Psoas muscle (tissue), 8 donors: Measurements from ENCODE around the gene UBTF. TPM values are rescaled to one million over a fixed set of nuclear protein-coding genes. Genes with fewer than 3 reads are reported as not detected.

ENCODE experiments used
- ATAC-seq, 4 donors: fragments of 200-7000 bp; cut with Tn5 transposase; one replicate each; pipeline ENCODE4 v1.9.1; 2020; ENCODE audit warnings: moderate library complexity in 3 of 4, mild to moderate bottlenecking in 2 of 4
- DNase-seq, 2 donors: peaks; one replicate each; pipeline ENCODE4 v3.0.0-alpha.2; 2020
- H3K27ac ChIP-seq: fragments of 200-600 bp; one replicate; pipeline ENCODE4 v1.8.0; 2022
- H3K27me3 ChIP-seq, 3 donors: fragments of 200-600 bp in 1 of 3; one replicate each; pipeline versions ENCODE4 v1.6.1 to v1.8.0; 2013 to 2022; ENCODE audit warnings: low read length in 2 of 3, mild to moderate bottlenecking in 2 of 3, moderate library complexity in 1 of 3; ENCODE audit not compliant: insufficient read depth in 3 of 3
- H3K36me3 ChIP-seq, 2 donors: fragments of 200-600 bp in 1 of 2; one replicate each; pipeline versions ENCODE4 v1.6.1 to v1.8.0; 2013 to 2022; ENCODE audit warnings: low read depth in 1 of 2, mild to moderate bottlenecking in 1 of 2, moderate library complexity in 1 of 2; ENCODE audit not compliant: insufficient read depth in 1 of 2
- H3K4me1 ChIP-seq: fragments of 200-600 bp; one replicate; pipeline ENCODE4 v1.8.0; 2022
- H3K4me3 ChIP-seq: fragments of 200-600 bp; one replicate; pipeline ENCODE4 v1.8.0; 2022; ENCODE audit warnings: mild to moderate bottlenecking
- H3K9me3 ChIP-seq: fragments of 200-600 bp; one replicate; pipeline ENCODE4 v1.8.0; 2022
- WGBS, 3 donors: extraction: QIAGEN DNeasy Blood & Tissue Kit; methylation state at CpG; one replicate each; pipeline versions ENCODE4 v1.1.6 to v1.1.7; 2013; 5-methylcytosine and 5-hydroxymethylcytosine counted together
- intact Hi-C, 2 donors: fragments of 100-400 bp; cut with DNase I; formaldehyde crosslinking; loops; one replicate each; pipeline versions ENCODE4 v1.11.0 to v1.14.2; 2022
- polyA plus RNA-seq, 3 donors: library from polyadenylated mRNA; stranded (reverse); fragments of 200-250 nt; gene quantifications; one replicate each; pipeline ENCODE4 v1.2.3, GENCODE V29; 2013
- total RNA-seq, 4 donors: library from RNA; stranded (reverse); fragmentation: NEBNext Ultra II Directional in 2 of 4; extraction: Animal tissue kit (Norgen Biotek cat#: 25700) in 2 of 4; gene quantifications; one replicate each; pipeline versions ENCODE4 v1.2.1 to v1.2.4, GENCODE V29; 2021 to 2023
- TF ChIP-seq, protein P1 (sequence below): fragments of 200-600 bp; IDR thresholded peaks from one replicate; pipeline ENCODE4 v1.8.0; 2022; ENCODE audit warnings: antibody characterized with exemption
- donor health status: healthy with polysubstance abuse.
- donor health status: DM: no; HTN: no; CAD: no; lungs with moderate emphysema.
- donor health status: Bipolar disorder and iron deficiency.
- donor health status: healthy.
- donor health status: DM: yes; HTN: yes; CAD: no.
- donor health status: DM: no; HTN: no; CAD: no.
- donor health status: DM: no; HTN: no; CAD: no.
- donor health status: DM: yes; HTN: yes; CAD: no.

UBTF gene
- total and polyA plus RNA-seq, 7 donors = 36.0 to 67.5 (median 47.6) TPM

GRCh38 chr17:44266402-44267164, 47.1 kb upstream of the UBTF start:
- Histone ChIP-seq H3K27ac (no peak overlapping the region), H3K27me3 (peaks cover 0 to 2% (median 0%) of the 10 kb centered on the region in 3 donors), H3K36me3 (no peaks in the 10 kb centered on the region), H3K4me3 (no peak overlapping the region), H3K9me3 (no peaks in the 10 kb centered on the region), H3K4me1 (no peaks in the 10 kb centered on the region)
- TF ChIP-seq, protein P1, sequence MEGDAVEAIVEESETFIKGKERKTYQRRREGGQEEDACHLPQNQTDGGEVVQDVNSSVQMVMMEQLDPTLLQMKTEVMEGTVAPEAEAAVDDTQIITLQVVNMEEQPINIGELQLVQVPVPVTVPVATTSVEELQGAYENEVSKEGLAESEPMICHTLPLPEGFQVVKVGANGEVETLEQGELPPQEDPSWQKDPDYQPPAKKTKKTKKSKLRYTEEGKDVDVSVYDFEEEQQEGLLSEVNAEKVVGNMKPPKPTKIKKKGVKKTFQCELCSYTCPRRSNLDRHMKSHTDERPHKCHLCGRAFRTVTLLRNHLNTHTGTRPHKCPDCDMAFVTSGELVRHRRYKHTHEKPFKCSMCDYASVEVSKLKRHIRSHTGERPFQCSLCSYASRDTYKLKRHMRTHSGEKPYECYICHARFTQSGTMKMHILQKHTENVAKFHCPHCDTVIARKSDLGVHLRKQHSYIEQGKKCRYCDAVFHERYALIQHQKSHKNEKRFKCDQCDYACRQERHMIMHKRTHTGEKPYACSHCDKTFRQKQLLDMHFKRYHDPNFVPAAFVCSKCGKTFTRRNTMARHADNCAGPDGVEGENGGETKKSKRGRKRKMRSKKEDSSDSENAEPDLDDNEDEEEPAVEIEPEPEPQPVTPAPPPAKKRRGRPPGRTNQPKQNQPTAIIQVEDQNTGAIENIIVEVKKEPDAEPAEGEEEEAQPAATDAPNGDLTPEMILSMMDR = no peak
- ATAC-seq (peak in 2 of 4 donors; percentile 38 to 56), DNase-seq (no peak)
- WGBS, 3 donors = 51 to 61% (median 57%) methylated on average over 9 of the region's 9 CpGs
- intact Hi-C loops = no loop called here

DNA sequence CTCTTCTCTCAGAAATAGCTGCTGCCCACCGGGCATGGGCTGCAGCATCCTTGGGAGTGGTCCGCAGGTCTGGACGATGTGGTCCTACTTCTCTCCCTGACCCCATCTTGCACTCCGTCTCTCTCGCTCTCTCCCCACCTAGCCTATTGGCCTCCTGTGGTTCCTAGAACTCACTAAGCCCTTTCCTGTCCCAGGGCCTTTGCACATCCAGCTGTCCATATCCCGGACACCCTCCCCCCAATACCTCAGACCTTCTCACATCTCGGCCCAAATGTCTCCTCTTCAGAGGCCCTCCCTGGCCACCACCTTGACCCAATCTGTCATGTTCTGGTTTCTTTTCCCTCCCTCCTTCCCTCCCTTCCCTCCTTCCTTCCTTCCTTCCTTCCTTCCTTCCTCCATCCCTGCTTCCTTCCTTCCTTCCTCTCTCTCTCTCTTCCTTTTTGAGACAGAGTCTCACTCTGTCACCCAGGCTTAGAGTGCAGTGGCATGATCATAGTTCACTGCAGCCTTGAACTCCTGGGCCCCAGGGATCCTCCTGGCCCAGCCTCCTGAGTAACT, 43.9 kb upstream of the UBTF start:
- Histone ChIP-seq H3K4me1 (no peaks in the 10 kb centered on the region), H3K9me3 (no peaks in the 10 kb centered on the region), H3K27me3 (peaks cover 0 to 2% (median 0%) of the 10 kb centered on the region in 3 donors), H3K4me3 (no peak overlapping the region), H3K27ac (no peak overlapping the region), H3K36me3 (no peaks in the 10 kb centered on the region)
- ATAC-seq (no peak), DNase-seq (no peak)
- TF ChIP-seq, protein P1 = no peak
- intact Hi-C loops = no loop called here
- WGBS, 3 donors = 88 to 93% (median 88%) methylated on average over 7 of the region's 7 CpGs

- 70 to 78% (median 74%) methylated on average over 11 of the region's 11 CpGs for WGBS, 3 donors
- ATAC-seq (no peak), DNase-seq (no peak)
- Histone ChIP-seq H3K36me3 (no peaks in the 10 kb centered on the region), H3K27me3 (peaks cover 0 to 2% (median 0%) of the 10 kb centered on the region in 3 donors), H3K4me1 (no peaks in the 10 kb centered on the region), H3K4me3 (no peak overlapping the region), H3K9me3 (no peaks in the 10 kb centered on the region), H3K27ac (no peak overlapping the region)
- TF ChIP-seq, protein P1 = no peak
- intact Hi-C loops = no loop called here
Observed at GRCh38 chr17:44262654-44263225, 43.3 kb upstream of the UBTF start.

DNA sequence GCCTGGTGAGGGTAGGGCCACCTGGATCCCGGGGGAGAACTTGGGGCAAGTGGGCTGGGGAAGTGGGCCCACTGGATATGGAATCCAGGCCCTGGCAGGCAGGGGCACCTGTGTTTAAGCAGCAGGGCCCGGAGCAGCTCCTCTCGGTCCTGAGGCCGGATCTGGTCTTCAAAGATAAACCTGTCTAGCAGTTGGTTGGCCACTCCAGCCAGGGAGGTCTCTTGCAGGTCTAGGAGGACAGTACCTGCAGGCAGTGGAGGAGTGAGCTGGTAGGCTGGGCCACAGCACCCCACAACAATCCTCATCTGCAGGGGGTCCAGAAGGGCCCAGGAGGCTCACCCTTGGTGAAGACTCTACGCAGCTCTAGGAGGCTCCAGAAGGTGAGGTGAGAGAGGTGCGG, 40.8 kb upstream of the UBTF start:
- intact Hi-C loops = no loop called here
- TF ChIP-seq, protein P1 = no peak
- Histone ChIP-seq H3K4me3 (no peak overlapping the region), H3K27ac (no peak overlapping the region), H3K36me3 (no peaks in the 10 kb centered on the region), H3K9me3 (no peaks in the 10 kb centered on the region), H3K27me3 (peaks cover 0 to 2% (median 0%) of the 10 kb centered on the region in 3 donors), H3K4me1 (no peaks in the 10 kb centered on the region)
- DNase-seq (no peak), ATAC-seq (no peak)
- WGBS, 3 donors = 94 to 98% (median 96%) methylated on average over 6 of the region's 6 CpGs
